Mesenchymal stem cell (in vitro differentiated cells and primary cell): Measurements from ENCODE around the gene DDX56.
A peak's percentile ranks its signal among the peaks of the same experiment; 100 is the strongest.

Experiments
- DNase-seq: peaks from one replicate; pipeline ENCODE4 v3.0.0-alpha.2; 2013
- H2AFZ ChIP-seq: one replicate; pipeline ENCODE4 v1.6.1; 2013; ENCODE audit warnings: low read depth, mild to moderate bottlenecking, control low read depth, inconsistent platforms, low read length, moderate library complexity
- H2AK5ac ChIP-seq: 2 replicates; pipeline ENCODE4 v1.6.1; 2013; ENCODE audit warnings: low read length, moderate library complexity, mild to moderate bottlenecking, inconsistent platforms; ENCODE audit not compliant: severe bottlenecking
- H2BK120ac ChIP-seq: one replicate; pipeline ENCODE4 v1.6.1; 2013; ENCODE audit warnings: low read depth, mild to moderate bottlenecking, inconsistent platforms, low read length, moderate library complexity
- H2BK12ac ChIP-seq, 2 experiments: one replicate each; pipeline ENCODE4 v1.6.1; 2013; ENCODE audit warnings: inconsistent platforms in 2 of 2, low read length in 2 of 2, mild to moderate bottlenecking in 2 of 2, moderate library complexity in 2 of 2, control low read depth in 1 of 2
- H2BK15ac ChIP-seq: one replicate; pipeline ENCODE4 v1.6.1; 2013; ENCODE audit warnings: mild to moderate bottlenecking, low read depth, inconsistent platforms; ENCODE audit not compliant: poor library complexity, severe bottlenecking
- H2BK5ac ChIP-seq: 2 replicates; pipeline ENCODE4 v1.6.1; 2013; ENCODE audit warnings: low read depth, mild to moderate bottlenecking, low read length, control low read depth, inconsistent platforms; ENCODE audit not compliant: poor library complexity, severe bottlenecking
- H3K14ac ChIP-seq, 2 experiments: one replicate each; pipeline ENCODE4 v1.6.1; 2013; ENCODE audit warnings: inconsistent platforms in 2 of 2, low read length in 2 of 2, control low read depth in 1 of 2, mild to moderate bottlenecking in 1 of 2, moderate library complexity in 1 of 2
- H3K18ac ChIP-seq, 2 experiments: one replicate each; pipeline ENCODE4 v1.6.1; 2013; ENCODE audit warnings: inconsistent platforms in 2 of 2, low read length in 2 of 2, control low read depth in 1 of 2, low read depth in 1 of 2, mild to moderate bottlenecking in 1 of 2
- H3K23ac ChIP-seq, 2 experiments: one replicate each; pipeline ENCODE4 v1.6.1; 2013; ENCODE audit warnings: inconsistent platforms in 2 of 2, low read length in 2 of 2, mild to moderate bottlenecking in 2 of 2, moderate library complexity in 2 of 2, control low read depth in 1 of 2
- H3K27ac ChIP-seq: 2 replicates; pipeline ENCODE4 v1.5.1; 2013; ENCODE audit warnings: mild to moderate bottlenecking, moderate library complexity, low read length, control low read depth, inconsistent platforms; ENCODE audit not compliant: poor library complexity, severe bottlenecking
- H3K27me3 ChIP-seq, 2 experiments: 2 replicates each; pipeline versions ENCODE4 v1.6.1 to v1.7.0; 2013; ENCODE audit warnings: low read length in 2 of 2, mild to moderate bottlenecking in 2 of 2, moderate library complexity in 2 of 2, control low read depth in 1 of 2, inconsistent platforms in 1 of 2; ENCODE audit not compliant: control insufficient read depth in 1 of 2, insufficient read depth in 1 of 2
- H3K36me3 ChIP-seq, 2 experiments: 2 replicates each; pipeline versions ENCODE4 v1.6.1 to v1.7.0; 2013; ENCODE audit warnings: low read length in 2 of 2, control low read depth in 1 of 2, inconsistent platforms in 1 of 2, low read depth in 1 of 2, mild to moderate bottlenecking in 1 of 2; ENCODE audit not compliant: insufficient read depth in 2 of 2, control insufficient read depth in 1 of 2
- H3K4ac ChIP-seq, 2 experiments: one replicate each; pipeline ENCODE4 v1.6.1; 2013; ENCODE audit warnings: inconsistent platforms in 2 of 2, low read length in 2 of 2, mild to moderate bottlenecking in 2 of 2, moderate library complexity in 2 of 2, control low read depth in 1 of 2, low read depth in 1 of 2
- H3K4me1 ChIP-seq: 2 replicates; pipeline ENCODE4 v1.6.1; 2013; ENCODE audit warnings: low read depth, low read length, control low read depth; ENCODE audit not compliant: control insufficient read depth, insufficient read depth
- H3K4me2 ChIP-seq: 2 replicates; pipeline ENCODE4 v1.6.1; 2013; ENCODE audit warnings: low read length, mild to moderate bottlenecking, inconsistent platforms; ENCODE audit not compliant: poor library complexity, severe bottlenecking
- H3K4me3 ChIP-seq, 2 experiments: 2 replicates each; pipeline versions ENCODE4 v1.5.1 to v1.7.0; 2013; ENCODE audit warnings: low read length in 2 of 2, mild to moderate bottlenecking in 2 of 2, control low read depth in 1 of 2, low read depth in 1 of 2; ENCODE audit not compliant: insufficient read depth in 1 of 2
- H3K79me1 ChIP-seq: replicated peaks from 2 replicates; pipeline ENCODE4 v1.6.1; 2013; ENCODE audit warnings: mild to moderate bottlenecking, control low read depth, low read length, inconsistent platforms; ENCODE audit not compliant: poor library complexity, severe bottlenecking
- H3K9ac ChIP-seq: 2 replicates; pipeline ENCODE4 v1.7.0; 2013; ENCODE audit warnings: mild to moderate bottlenecking, low read length, moderate library complexity
- H3K9me3 ChIP-seq: 2 replicates; pipeline ENCODE4 v1.7.0; 2013; ENCODE audit warnings: mild to moderate bottlenecking, low read length; ENCODE audit not compliant: control insufficient read depth
- H4K8ac ChIP-seq: one replicate; pipeline ENCODE4 v1.6.1; 2013; ENCODE audit warnings: inconsistent platforms, mild to moderate bottlenecking, low read length, moderate library complexity
- H4K91ac ChIP-seq: one replicate; pipeline ENCODE4 v1.6.1; 2013; ENCODE audit warnings: mild to moderate bottlenecking, low read length, inconsistent platforms
- WGBS: methylation state at CpG from one replicate; pipeline ENCODE4 v1.1.7; 2013; ENCODE audit warnings: mixed read lengths; 5-methylcytosine and 5-hydroxymethylcytosine counted together

The DDX56 gene

GRCh38 chr7:44531421-44532380 lies 42.0 kb downstream of the DDX56 start:
- Histone ChIP-seq H3K23ac (no peak overlapping the region), H4K91ac (peak overlapping the region; percentile 61), H4K8ac (no peak overlapping the region), H3K4ac (no peak overlapping the region), H2BK12ac (peak overlapping the region in 1 of 2 experiments; percentile 42), H3K9me3 (peaks cover 6% of the 10 kb centered on the region), H2AFZ (no peak overlapping the region), H3K27ac (no peak overlapping the region), H3K18ac (peak overlapping the region in 1 of 2 experiments; percentile 21), H3K14ac (no peak overlapping the region), H2BK5ac (no peak overlapping the region), H2AK5ac (no peak overlapping the region), H2BK15ac (no peak overlapping the region), H3K4me3 (no peak overlapping the region), H3K79me1 (no peaks in the 10 kb centered on the region), H3K27me3 (no peaks in the 10 kb centered on the region), H3K9ac (no peak overlapping the region), H3K4me2 (no peak overlapping the region), H3K36me3 (peaks cover 0 to 5% of the 10 kb centered on the region in 2 experiments), H3K4me1 (peaks cover 9% of the 10 kb centered on the region), H2BK120ac (no peak overlapping the region)
- DNase-seq = no peak
- 88% methylated on average over 16 of the region's 17 CpGs for WGBS

GRCh38 chr7:44530990-44531389 lies 42.7 kb downstream of the DDX56 start:
- Histone ChIP-seq H3K18ac (no peak overlapping the region), H3K4me3 (no peak overlapping the region), H3K79me1 (no peaks in the 10 kb centered on the region), H3K36me3 (peaks cover 0 to 5% of the 10 kb centered on the region in 2 experiments), H2AK5ac (no peak overlapping the region), H2BK120ac (no peak overlapping the region), H3K4me1 (peaks cover 9% of the 10 kb centered on the region), H3K9me3 (peaks cover 6% of the 10 kb centered on the region), H3K9ac (no peak overlapping the region), H3K23ac (no peak overlapping the region), H2BK12ac (no peak overlapping the region), H2BK15ac (no peak overlapping the region), H2AFZ (no peak overlapping the region), H3K4me2 (no peak overlapping the region), H4K8ac (no peak overlapping the region), H4K91ac (no peak overlapping the region), H3K27me3 (no peaks in the 10 kb centered on the region), H3K4ac (no peak overlapping the region), H3K14ac (no peak overlapping the region), H2BK5ac (no peak overlapping the region), H3K27ac (no peak overlapping the region)
- DNase-seq = no peak
- 81% methylated on average over 10 of the region's 10 CpGs for WGBS

GRCh38 chr7:44524811-44525388 lies 48.8 kb downstream of the DDX56 start:
- no peak overlapping the region for H2AK5ac ChIP-seq
- H3K9ac ChIP-seq = no peak overlapping the region
- no peak overlapping the region for H3K4ac ChIP-seq
- H3K4me3 ChIP-seq = no peak overlapping the region
- no peak overlapping the region for H2BK12ac ChIP-seq
- H3K4me1 ChIP-seq = no peaks in the 10 kb centered on the region
- H4K8ac ChIP-seq = no peak overlapping the region
- H2BK5ac ChIP-seq = no peak overlapping the region
- 46% methylated on average over 2 of the region's 3 CpGs for WGBS
- no peak overlapping the region for H3K14ac ChIP-seq
- H2BK15ac ChIP-seq = no peak overlapping the region
- H3K4me2 ChIP-seq = no peak overlapping the region
- no peak overlapping the region for H3K27ac ChIP-seq
- H3K23ac ChIP-seq = no peak overlapping the region
- H3K79me1 ChIP-seq = no peaks in the 10 kb centered on the region
- H2AFZ ChIP-seq = no peak overlapping the region
- peaks cover 22 to 29% of the 10 kb centered on the region in 2 experiments for H3K27me3 ChIP-seq
- no peak overlapping the region for H3K18ac ChIP-seq
- H3K36me3 ChIP-seq = no peaks in the 10 kb centered on the region
- no peak overlapping the region for H2BK120ac ChIP-seq
- H3K9me3 ChIP-seq = peaks cover 22% of the 10 kb centered on the region
- no peak for DNase-seq
- H4K91ac ChIP-seq = no peak overlapping the region

GRCh38 chr7:44522315-44522714 lies 51.4 kb downstream of the DDX56 start:
- Histone ChIP-seq H3K4ac (no peak overlapping the region), H3K79me1 (no peaks in the 10 kb centered on the region), H3K23ac (no peak overlapping the region), H2BK12ac (no peak overlapping the region), H2AK5ac (no peak overlapping the region), H3K4me1 (no peaks in the 10 kb centered on the region), H3K18ac (no peak overlapping the region), H3K36me3 (no peaks in the 10 kb centered on the region), H2BK120ac (no peak overlapping the region), H2AFZ (no peak overlapping the region), H3K14ac (no peak overlapping the region), H3K4me3 (no peak overlapping the region), H2BK5ac (no peak overlapping the region), H3K27me3 (peaks cover 22 to 34% of the 10 kb centered on the region in 2 experiments), H3K4me2 (no peak overlapping the region), H2BK15ac (no peak overlapping the region), H3K9me3 (peaks cover 16% of the 10 kb centered on the region), H4K91ac (no peak overlapping the region), H4K8ac (no peak overlapping the region), H3K9ac (no peak overlapping the region), H3K27ac (no peak overlapping the region)
- 82% methylated on average over 3 of the region's 3 CpGs for WGBS
- no peak for DNase-seq
